Upper lobe of left lung (tissue), 4 donors: ENCODE measurements around the gene EPHA8.

ENCODE experiments used
- CTCF ChIP-seq, 6 experiments: fragments of 450-650 bp in 4 of 6; fragments of 200-600 bp in 2 of 6; sonication (generic) in 2 of 6; IDR thresholded peaks; one replicate each; pipeline ENCODE4 v1.5.1; 2016 to 2019; ENCODE audit warnings: antibody characterized with exemption in 6 of 6
- POLR2A ChIP-seq, 4 donors: fragments of 450-650 bp; IDR thresholded peaks; one replicate each; pipeline ENCODE4 v1.5.1; 2016 to 2017; ENCODE audit warnings: antibody characterized with exemption in 4 of 4, mild to moderate bottlenecking in 2 of 4
- POLR2AphosphoS5 ChIP-seq, 2 donors: sonication (generic); formaldehyde crosslinking; IDR thresholded peaks; one replicate each; pipeline ENCODE4 v1.5.1; 2017; ENCODE audit warnings: antibody characterized with exemption in 2 of 2

DNA sequence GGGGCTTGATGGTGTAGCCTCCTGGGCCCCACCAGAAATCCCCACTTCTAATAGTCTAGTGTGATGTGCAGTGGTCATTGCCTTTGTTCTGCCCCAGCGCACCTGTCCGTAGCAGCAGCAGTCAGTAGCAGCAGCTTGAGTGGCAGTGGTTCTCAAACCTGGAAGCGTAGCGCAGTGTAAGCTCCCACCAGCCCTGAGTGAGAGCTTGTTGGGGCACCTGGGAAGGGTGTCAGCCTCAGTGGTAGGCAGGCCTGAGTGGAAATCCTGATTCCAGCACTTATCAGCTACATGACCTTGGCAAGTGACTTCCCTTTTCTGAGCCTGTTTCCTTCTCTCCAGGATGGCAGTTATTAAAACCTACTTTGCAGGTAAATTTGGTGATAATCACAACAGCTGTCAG is 41.6 kb upstream of the EPHA8 start:
- no peak for TF ChIP-seq POLR2A (IDR thresholded peaks at IDR 0.05)
- no peak for TF ChIP-seq CTCF (IDR thresholded peaks at IDR 0.05)
- no peak for TF ChIP-seq POLR2AphosphoS5 (IDR thresholded peaks at IDR 0.05)
